ENCODE measurements around the gene ACYP1.
"Not testable (repeated sequence)": the region's sequence is repeated elsewhere in the genome, so short reads cannot be mapped to it uniquely, and the experiment has no call there.

Gene ACYP1

DNA sequence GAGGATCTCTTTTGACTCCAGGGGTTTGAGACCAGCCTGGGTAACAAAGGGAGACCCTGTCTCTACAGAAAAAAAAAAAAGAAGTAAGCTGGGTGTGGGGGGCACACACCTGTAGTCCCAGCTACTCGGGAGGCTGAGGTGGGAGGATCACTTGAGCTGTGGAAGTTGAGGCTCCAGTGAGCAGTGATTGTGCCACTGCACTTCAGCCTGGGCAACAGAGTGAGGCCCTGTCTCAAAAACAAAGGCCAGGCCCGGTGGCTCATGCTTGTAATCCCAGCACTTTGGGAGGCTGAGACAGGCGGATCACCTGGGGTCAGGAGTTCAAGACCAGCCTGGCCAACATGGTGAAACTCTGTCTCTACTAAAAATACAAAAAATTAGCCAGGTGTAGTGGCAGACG is 3.9 kb upstream of the ACYP1 start:
- not testable (repeated sequence) for DNase-seq

DNA sequence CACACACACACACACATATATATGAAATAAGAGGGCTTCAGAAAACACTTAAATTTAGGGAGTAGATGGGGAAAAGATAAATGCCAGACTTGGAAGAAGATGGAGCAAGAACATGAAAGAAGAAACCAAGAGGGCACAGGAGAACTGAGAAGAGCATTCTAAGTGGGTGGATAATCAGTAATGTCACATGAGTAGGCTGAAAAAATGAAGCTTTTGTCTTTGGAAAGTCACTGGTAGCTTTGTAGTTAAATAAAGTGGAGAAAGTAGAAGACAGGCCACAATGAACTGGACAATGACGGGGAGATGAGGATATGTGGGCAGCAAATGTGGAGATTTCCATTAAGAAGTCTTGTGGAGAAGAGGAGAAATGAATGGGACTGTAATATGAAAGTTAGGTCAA is 3.4 kb upstream of the ACYP1 start:
- DNase-seq: no peak

GRCh38 chr14:75066691-75067090 is 2.9 kb upstream of the ACYP1 start:
- DNase-seq: no peak

DNA sequence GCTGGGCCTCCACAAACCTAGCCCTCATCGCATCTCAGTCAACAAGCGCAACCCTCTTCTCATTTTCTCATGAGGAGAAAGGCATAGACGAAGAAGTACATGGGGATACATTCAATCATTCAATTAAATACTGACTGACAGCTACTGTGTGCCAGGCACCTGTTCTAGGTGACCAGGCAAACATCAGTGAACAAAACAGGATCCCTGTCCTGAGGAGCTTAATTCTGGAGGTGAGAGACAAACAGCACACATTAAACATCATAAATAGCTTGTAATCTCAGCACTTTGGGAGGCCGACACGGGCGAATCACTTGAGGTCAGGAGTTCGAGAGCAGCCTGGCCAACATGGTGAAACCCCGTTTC is 362 bp upstream of the ACYP1 start:
- DNase-seq: no peak

DNA sequence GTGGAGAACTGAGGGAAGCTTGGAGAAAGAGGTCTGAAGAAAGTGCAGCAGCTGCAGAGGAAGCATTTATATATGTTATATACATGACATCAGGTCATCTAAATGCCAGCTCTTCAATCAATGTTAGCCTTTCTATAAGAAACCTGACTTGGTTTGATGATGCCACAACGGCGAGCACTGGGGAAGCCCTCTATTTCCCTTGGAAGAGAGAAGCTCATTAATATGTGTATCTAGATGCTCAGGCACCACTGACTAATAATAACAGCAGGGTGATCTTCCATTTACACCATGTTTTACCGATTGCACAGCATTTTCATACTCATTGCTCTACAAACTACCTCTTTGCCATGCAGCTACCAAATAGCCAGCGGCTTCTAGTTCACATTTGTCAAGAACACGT is 811 bp downstream of the ACYP1 start:
- DNase-seq: no peak

DNA sequence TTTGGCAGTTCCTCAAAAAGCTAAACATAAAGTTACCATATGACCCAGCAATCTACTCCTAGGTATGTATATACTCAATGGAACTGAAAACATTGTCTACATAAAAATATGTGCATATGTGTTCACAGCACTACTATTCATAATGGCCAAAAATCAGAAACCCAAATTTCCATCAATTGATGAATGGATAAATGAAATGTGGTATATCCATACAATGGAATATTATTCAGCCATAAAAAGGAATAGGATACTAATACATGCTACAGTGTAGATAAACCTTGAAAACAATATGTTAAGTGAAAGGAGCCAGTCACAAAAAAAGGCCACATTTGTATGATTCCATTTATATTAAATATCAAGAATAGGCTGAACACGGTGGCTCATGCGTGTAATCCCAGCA is 3.4 kb downstream of the ACYP1 start:
- DNase-seq: no peak

GRCh38 chr14:75059642-75060041 is 4.2 kb downstream of the ACYP1 start:
- DNase-seq: no peak

- no peak for DNase-seq
These were observed 9.4 kb downstream of the ACYP1 start for GRCh38 chr14:75054421-75054820.

- DNase-seq: no peak
These were observed 10.2 kb downstream of the ACYP1 start for GRCh38 chr14:75053396-75054291.

DNA sequence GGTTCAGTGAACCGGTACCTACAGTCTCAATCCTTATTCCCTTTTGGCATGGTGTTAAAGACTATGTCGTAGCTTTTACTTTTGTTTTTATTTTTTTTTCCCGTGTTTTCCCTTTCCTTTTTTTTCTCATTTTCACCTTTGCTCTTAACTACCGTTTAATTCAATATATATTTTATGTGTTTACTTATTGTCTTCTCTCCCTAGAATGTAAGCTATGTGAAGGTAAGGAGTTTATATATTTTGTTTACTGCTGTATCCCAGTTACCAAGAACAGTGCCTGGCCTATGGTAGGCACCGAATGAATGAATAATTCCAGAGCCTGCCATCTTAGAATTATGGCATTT is 12.3 kb downstream of the ACYP1 start:
- no peak for DNase-seq

DNA sequence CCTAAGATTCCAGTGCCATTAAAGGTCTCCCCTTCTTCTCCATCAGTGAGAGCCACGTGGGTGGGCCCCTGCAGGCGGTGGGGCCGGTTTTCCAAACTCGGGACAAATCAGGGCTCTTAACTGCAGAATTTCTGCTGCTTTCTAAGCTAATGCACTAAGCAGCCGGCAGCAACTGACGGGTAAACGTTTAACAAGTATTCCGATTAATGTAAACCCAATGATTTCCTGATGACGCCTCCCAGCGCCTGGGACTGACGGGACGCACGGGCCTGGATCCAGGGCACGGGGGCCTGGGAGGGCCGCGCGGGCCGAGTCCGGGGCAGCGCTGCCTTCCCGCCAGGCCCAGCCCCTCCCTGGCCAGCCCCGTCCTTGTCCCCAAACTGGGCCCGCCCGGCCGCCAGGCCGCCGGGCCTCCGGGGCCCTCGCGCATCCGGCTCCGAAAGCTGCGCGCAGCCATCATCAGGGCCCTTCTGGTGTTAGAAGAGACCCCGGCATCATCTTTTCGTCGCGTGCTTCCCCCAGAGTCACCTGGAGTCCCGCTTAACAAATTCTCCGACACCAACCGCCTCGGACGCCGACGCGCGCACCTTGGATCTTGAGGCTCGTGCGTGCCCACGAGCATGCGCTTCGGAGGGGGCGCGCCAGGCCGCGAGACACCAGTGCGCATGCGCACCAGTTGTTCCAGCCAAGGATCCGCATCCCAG is 12.8 kb downstream of the ACYP1 start, which contains the start of gene MLH3:
TSS of gene MLH3 (minus strand) at position 616 of the 704 bp plus-strand sequence. CDS start 1,812 bp downstream, outside the sequence.
- peak; percentile 69 for DNase-seq

GRCh38 chr14:75049731-75050201 is 14.1 kb downstream of the ACYP1 start:
- DNase-seq: no peak

GRCh38 chr14:75049136-75049535 is 14.7 kb downstream of the ACYP1 start:
- no peak for DNase-seq

DNA sequence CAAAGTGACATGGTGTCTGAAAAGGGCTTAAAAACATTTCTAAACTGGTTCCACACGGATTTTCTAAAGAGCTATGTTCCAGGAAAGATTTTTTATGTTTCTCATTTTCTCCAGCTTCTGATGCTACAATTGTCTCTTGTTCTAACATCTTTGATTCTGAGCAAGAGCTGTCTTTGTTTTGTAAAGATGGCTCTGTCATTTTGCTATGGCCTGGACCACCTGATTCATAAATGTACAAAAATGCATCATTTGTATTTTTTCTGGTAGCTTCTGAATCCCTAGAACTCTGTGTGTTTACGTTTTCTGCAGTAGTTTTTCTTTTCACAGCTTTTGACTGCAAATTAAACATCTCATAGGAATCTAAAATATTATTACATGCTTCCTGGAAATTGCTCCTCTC is 15.7 kb downstream of the ACYP1 start:
- DNase-seq: no peak

DNA sequence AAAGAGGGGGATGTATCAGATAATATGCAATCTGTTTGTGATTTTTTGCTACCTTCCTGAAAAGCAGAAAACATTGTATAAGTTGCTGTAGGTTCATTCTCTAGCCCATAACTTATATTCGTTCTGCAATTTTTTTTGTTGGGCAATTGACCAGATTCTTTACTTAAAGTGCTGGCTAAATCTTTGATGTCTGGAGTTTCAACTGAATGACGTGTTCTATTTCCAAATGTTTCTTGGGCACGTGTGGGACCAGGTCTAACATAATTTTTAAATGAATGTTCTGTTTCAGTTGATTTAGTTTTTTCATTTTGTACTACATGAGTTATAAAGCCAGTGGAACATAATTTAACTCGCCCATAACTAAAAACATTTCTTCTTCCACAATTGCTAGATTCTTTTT is 16.3 kb downstream of the ACYP1 start:
- no peak for DNase-seq

GRCh38 chr14:75046899-75047298 is 16.9 kb downstream of the ACYP1 start:
- DNase-seq: no peak

- no peak for DNase-seq
These were observed 17.5 kb downstream of the ACYP1 start for GRCh38 chr14:75046275-75046674.

GRCh38 chr14:75044752-75045151 is 19.1 kb downstream of the ACYP1 start:
- peak; percentile 65 for DNase-seq

DNA sequence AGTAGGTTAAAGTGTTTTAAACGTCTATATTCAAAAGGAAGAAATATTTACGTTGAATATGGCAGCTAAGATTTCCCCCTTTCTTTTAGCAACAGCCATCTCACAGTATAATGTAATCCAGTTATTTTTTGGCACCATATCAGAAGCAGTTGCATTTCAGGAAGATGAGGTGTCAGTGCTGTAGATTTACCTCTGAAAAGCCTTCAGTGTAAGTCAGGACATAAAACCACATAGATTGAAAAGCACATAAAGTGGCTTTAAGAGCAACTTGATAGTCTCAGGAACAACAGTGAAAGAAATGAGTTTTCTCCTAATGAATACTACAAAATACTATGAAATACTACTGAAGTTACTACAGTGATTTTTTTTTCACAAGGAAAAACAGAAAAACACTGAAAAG is 19.5 kb downstream of the ACYP1 start:
- DNase-seq: peak; percentile 46

DNA sequence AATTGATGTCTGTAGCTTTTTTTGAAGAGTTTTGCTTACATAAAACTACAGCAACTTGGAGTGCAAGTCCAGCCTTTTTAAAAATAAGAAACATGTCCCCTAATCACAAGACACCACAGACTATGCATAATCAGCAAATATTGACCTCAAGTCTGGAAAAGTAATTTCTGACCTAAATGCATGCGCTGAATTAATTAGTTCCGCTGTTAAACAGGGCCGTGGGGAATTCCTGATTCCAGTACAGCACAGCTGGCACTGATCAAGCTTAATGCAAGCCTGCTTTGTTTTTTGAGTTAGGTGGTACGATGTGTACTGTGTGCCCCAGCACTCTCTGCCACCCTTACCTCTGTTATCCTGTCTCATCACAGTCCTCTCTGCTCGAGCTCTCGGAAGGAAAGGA is 21.8 kb downstream of the ACYP1 start:
- peak; percentile 15 for DNase-seq

DNA sequence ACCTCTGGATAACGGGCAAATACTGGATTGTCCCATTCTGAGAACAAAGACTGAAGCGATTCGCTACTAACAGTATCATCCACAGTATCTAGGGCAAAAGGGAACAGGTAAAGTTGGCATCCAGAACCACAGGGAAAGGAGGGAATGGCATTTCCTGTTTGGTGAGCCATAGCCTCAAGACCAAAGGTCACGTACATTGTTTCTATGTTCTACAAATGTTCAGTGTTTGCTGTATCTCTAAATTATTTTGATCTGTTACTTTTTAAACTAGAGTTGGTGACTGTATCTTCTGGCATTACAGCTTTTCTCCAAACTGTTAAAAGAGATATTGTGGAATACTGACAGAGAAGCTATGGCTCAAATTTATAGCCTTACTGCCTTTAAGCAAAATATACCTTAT is 22.2 kb downstream of the ACYP1 start:
- DNase-seq: no peak

GRCh38 chr14:75040959-75041358 is 22.9 kb downstream of the ACYP1 start:
- no peak for DNase-seq

DNA sequence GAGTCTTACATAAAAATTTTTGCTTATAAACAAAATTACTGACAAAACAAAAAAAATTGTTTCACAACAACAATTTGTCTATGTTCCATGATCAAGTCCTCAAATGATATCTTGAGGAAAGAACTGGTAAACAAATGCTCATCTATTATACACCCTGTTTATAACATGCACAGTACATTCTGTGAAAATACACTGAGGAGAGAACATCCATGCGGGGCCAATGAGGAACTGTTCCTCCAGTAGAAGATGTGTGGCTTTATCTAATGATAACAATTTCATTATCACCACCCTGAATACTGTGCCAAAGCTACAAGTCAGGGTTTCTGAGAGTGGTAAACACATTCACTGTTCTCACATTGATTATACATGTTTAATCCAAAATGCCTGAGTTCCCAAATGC is 23.3 kb downstream of the ACYP1 start:
- no peak for DNase-seq

- DNase-seq: no peak
These were observed 30.9 kb downstream of the ACYP1 start for GRCh38 chr14:75032939-75033338.

Measured in NCI-H82 (cell line).